ENCODE results near the gene GLUD2.
"Not testable (repeated sequence)": the region's sequence is repeated elsewhere in the genome, so short reads cannot be mapped to it uniquely, and the experiment has no call there.

The GLUD2 gene

DNA sequence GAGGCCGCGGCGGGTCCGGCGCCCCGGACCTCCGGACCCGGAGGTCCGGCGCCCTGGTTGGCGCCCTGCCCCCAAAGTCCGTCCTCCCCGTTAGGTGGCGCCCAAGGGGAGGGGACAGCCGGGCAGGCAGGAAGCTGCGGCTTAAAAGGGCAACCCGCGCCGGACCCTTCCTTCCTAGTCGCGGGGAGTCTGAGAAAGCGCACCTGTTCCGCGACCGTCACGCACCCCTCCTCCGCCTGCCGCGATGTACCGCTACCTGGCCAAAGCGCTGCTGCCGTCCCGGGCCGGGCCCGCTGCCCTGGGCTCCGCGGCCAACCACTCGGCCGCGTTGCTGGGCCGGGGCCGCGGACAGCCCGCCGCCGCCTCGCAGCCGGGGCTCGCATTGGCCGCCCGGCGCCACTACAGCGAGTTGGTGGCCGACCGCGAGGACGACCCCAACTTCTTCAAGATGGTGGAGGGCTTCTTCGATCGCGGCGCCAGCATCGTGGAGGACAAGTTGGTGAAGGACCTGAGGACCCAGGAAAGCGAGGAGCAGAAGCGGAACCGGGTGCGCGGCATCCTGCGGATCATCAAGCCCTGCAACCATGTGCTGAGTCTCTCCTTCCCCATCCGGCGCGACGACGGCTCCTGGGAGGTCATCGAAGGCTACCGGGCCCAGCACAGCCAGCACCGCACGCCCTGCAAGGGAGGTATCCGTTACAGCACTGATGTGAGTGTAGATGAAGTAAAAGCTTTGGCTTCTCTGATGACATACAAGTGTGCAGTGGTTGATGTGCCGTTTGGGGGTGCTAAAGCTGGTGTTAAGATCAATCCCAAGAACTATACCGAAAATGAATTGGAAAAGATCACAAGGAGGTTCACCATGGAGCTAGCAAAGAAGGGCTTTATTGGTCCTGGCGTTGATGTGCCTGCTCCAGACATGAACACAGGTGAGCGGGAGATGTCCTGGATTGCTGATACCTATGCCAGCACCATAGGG lies at the start of gene GLUD2:
Gene GLUD2, plus strand, starts transcription at position 170 of the 979 bp plus-strand sequence. Its CDS starts 75 bp downstream, at position 245.
- not testable (repeated sequence) for DNase-seq (ENCODE audit: low spot score)

DNA sequence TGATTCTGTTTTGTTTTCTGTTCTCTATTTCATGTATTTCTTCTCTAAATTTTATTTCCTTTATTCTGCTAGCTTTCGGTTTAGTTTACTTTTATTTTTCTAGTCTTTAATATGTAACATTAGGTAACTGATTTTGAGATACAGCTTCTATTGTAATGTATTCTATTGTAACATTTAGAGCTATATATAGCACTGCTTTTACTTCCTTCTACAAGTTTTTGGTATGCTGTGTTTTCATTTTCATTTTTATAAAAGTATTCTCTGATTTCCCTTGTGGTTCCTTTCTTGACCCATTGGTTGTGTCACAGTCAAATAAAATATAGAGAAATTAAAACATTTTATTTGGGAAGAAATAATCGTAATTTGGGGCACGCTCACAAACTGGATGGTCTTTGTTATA lies 48.0 kb upstream of the GLUD2 start:
- no peak for DNase-seq (ENCODE audit: low spot score)

DNA sequence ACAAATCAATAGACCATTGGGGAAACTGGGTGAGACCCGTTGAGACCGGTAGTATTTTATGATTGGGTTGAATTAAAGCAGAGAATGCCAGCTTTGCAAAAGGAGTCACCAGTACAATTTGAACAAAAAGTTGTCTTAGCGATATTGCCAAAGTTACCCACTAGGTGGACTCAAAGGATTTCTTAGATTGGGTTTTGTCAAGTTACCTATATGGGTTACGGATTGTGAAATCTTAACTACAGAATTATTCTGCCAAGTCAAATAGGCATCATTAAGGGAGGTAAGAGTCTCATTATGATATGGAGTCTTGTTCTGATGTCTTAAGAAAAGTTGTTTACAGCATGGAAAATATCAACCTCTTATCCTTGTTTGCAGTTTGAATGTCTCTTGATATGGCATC lies 46.8 kb upstream of the GLUD2 start:
- no peak for DNase-seq (ENCODE audit: low spot score)

DNA sequence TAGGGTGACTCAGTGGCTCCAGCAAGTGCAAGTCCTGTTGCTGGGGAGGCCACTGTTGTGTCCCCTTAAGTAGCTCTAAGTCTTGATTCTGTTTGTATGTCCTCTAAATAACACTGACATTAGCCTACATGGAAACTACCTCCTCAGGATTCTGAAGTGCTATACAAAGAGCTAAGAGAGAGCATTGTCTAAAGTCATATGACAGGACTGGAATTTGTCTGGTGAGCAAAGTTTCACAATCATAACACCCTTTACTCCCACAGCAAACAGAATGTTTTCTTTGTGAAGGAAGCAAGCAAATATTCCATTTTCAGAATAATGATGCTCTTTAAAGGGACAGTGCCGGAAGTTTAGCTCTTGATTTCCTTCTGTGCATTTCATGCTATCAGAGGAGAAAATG lies 38.5 kb upstream of the GLUD2 start:
- DNase-seq (ENCODE audit: low spot score): no peak

DNA sequence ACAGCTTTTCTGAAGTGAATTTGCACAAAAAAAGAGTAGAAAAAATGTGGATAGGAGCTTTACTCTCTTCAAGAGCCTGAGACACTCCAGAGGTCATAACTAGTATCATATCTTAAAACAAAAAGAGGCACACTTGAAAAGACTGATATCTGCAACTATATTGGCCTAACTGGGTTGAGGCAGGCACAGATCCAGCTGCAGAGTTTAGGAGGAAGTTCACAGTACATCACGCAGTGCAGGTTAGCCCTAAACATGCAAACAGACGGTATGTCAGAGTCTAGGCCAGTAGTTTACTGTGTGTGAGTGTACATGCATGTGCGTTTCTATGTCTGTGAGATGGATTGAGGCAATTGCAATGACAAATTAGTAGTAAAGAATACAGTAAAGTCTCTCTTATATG lies 37.6 kb upstream of the GLUD2 start:
- DNase-seq (ENCODE audit: low spot score): no peak

DNA sequence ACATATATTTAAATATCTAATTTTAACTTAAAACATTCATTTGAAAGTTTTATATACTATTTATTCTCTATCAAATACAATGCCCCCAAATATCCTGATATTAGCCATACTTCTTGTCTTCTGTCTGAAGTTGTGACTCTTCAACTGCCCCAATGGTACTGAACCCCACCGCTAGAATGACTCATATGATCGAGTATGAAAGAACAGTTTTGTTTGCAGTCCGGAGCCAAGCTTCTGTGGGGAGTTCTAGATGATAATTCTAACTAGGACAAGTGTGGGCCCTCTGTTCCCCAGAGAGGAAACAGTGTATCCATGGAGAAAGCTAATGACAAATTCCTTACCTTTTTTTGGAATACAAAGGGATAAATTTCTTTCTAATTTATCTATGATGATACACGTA lies 37.2 kb upstream of the GLUD2 start:
- no peak for DNase-seq (ENCODE audit: low spot score)

DNA sequence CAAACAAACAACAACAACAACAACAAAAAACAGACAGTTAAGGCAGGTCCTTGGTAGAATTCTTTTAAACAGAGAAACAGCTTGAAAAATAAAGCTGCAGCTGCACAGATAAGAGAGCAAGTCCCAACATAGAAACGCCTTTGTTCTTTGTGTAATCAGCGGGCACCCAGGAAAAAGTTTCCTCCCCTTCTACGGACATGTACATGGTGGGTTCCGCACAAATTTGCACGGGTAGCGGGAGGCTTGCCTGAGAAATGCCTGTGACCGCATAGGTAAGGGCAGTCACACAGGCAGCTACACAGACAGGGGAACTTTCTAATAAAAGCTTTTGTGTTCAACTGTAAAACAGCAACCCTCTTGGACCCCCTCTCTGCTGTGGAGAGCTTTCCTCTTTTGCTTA lies 36.2 kb upstream of the GLUD2 start:
- no peak for DNase-seq (ENCODE audit: low spot score)

DNA sequence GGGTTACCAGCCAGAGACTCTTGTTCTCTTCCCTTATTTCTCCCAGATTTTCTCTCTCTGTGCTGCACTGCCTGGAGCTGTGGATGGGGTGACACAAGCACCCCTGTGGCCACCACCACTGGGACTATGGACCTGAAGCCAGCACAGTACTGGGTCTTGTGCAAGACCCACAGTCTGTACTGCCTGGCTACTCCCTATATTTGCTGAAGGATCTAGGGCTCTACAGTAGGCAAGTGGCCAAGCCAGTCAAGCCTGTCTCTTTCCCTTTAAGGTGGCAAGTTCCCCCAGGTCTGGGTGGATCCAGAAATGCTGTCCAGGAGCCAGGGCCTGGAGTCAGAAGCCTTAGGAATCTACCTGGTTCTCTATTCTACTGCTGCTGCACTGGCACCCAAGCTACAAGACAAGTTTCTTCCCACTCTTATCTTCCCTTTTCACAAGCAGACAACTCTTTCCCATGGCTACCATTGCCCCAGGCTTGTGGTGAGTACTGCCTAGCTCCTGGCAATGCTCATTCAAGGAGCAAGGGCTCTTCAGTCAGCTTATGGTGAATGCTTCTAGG lies 33.4 kb upstream of the GLUD2 start:
- DNase-seq (ENCODE audit: low spot score): no peak

DNA sequence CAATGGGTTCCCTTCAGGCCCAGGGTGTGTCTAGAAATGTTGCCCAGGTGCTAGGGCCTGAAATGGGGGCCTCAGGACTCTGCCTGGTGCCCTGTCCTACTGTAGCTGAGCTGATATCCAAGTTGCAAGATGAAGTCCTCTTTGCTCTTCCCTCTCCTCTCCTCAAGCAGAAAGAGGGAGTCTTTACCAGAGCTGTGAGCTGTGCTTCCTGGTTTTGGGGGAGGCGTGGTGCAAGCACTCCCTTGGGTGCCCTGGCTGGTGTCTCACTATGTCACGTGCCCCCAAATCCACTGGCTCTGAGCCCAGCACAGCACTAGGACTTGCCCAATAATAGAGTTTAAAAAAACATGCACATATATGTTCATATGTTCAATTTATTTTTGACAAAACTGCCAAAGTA lies 32.6 kb upstream of the GLUD2 start:
- DNase-seq (ENCODE audit: low spot score): no peak

DNA sequence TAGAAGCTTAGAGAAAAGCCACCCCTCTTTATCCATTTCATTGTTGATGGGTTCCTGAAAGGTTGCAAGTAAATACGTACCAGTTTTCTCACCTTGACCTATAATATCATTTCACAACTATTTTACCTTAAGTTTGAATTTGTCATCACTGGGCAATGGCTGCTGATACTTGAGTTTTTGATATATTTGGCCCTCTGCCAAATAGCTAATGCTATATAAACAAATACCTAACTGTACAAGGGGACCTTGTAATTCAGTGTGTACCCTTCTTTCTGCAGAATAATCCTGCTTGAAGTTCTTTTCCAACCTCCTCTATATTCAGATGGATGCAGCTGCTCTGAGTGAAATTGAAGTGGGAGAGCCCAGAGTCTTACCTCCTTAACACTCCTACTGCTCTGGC lies 19.0 kb upstream of the GLUD2 start:
- DNase-seq (ENCODE audit: low spot score): no peak

DNA sequence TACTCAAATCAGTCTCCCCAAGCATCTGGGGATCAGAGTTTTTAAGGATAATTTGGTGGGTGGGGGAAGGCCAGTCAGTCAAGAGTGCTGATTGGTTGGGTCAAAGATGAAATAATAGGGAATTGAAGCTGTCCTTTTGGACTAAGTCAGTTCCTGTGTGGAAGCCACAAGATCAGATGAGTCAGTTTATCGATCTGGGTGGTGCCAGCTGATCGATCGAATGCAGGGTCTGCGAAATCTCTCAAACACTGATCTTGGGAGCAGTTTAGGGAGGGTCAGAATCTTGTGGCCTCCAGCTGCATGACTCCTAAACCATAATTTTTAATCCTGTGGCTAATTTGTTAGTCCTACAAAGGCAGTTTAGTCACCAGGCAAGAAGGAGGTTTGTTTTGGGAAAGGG lies 17.3 kb upstream of the GLUD2 start:
- DNase-seq (ENCODE audit: low spot score): no peak

DNA sequence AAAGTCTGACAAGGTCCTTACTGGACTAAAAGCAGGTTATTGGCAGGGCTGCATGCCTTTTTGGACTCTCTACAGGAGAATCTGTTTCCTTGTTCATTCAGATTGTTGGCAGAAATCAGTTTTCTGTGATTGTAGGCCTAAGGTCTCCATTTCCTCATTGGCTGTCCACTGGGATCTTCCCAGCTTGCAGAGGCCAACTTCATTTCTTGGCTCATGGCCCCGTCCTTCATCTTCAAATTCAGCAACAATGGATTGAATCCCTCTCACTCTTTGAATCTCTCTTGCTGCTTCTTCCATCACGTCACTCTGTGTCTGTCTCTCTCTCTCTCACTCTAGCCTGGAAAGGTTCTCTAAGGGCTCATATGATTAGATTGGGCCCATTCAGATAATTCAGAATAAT lies 14.9 kb upstream of the GLUD2 start:
- DNase-seq (ENCODE audit: low spot score): no peak

DNA sequence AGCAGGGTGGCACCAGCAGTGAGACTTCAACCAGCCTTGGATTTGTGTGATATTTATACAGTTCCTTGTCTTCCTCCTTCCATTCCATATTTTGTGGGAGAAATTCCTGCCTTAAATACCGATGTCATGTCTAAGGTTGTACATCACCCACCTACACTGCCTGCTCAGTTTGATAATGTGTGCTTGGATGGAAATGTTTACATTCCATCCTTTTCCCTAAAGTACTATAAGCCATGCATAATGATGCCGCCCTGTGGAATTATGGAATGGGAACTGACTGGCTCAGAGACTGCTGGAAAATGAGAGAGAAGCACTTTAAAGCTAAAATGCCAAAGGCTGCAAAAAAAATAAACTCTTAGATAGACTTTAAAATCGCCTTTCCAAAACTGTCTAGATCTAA lies 11.3 kb upstream of the GLUD2 start:
- DNase-seq (ENCODE audit: low spot score): no peak

DNA sequence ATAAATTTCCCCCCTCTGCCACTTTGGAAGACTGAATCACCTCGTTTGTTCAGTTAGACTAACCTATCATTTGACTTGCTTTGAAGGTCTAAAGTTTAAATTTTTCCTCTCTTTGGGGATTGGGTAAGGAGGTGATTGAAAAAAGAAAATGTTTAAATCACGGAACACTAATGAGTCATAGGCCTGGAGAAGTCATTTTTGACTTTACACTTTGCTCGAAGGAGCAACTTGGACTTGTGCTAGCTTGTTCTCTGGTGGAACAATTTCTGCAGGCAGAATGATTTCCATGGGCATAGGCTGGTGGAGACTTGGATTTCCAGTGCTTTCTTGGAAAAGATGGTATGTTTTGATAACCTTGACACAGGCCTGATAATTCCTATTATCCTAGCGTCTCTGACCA lies 10.5 kb upstream of the GLUD2 start:
- DNase-seq (ENCODE audit: low spot score): no peak

DNA sequence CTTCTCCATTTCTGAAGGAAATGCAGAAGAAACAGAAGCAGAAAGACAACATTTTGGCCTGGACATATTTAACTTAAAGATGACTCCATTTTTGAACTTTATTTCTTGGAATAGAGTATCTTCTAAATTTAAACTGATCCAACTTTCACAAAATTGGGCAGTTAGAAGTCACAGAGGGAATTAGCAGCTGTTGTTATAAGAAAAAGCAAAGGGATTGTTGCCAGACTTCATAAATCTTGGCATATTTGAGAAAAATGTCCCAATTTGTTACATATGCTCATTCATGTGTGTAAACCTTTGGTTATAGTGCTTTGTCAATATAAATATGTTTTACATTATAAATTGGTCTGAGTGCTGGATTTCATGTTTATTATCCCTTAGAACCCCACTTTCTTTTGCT lies 3.4 kb downstream of the GLUD2 start:
- no peak for DNase-seq (ENCODE audit: low spot score)

DNA sequence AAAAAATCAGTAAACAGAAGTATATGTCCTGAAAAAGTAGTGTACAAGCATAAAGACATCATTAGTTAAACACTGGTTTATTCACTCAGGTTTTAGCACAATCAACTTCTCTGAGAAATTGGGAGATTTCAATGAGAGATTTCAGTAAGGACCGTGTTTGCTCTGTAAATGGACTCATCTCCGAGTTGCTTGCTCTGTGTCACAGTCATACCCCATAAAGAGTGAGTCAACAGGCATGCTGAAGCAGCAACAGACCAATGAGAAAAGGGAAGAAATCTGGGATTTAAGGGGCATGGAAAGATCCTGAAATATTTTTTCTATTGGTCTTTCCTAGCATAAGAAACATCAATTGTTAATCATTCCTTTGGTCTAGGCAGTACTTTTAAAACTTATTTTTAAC lies 4.7 kb downstream of the GLUD2 start:
- no peak for DNase-seq (ENCODE audit: low spot score)

DNA sequence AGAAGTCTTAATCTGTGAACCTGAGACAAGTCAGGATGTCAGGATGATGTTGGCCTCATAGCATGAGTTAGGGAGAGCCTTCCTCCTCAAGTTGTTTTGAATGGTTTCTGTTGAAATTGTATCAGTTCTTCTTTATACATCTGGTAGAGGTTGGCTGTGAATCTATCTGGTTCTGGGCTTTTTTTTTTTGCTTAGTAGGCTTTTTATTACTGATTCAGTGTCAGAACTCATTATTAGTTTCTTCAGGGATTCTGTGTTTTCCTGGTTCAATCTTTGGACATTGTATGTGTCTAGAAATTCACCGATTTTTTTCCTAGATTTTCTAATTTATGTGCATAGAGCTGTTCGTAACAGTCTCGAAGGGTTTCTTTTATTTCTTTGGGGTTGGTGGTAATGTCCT lies 14.9 kb downstream of the GLUD2 start:
- no peak for DNase-seq (ENCODE audit: low spot score)

DNA sequence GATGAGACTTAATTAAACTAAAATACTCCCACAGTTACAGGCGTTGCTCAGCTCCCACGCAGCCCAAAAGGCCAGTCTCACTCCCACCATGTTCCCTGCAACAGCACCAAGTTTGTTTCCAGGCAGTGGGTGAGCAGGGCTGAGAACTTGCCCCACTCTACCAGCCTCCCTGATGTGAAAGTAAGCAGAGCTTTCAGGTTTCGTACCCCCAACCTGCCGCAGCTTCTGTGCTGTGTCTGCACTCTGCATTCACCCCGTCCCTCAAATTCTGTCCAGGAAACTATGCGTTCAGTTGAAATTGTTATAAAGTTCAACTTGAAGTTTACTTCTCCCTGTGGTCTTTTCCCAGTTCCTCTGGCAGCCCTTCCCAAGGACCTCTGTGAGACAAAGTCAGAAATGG lies 17.2 kb downstream of the GLUD2 start:
- no peak for DNase-seq (ENCODE audit: low spot score)

DNA sequence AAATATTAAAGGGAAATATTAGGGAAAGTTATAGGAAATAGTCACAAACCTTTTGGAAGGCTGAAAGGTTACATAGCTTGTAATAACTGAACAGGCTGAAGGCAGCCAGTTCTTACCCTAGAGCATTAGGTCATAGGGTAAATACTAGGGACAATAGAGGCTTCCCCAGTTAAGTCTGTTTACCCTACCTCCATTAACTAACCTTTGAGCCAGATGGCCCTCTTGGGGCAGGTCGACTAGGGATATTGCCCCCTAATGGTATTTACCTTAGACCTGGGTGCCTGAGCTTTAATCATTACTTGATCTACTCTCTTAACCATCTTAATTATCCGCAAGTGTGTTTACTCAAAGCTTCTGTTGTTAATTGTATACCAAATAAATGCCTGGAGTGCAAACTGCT lies 36.8 kb downstream of the GLUD2 start:
- DNase-seq (ENCODE audit: low spot score): not testable (repeated sequence)

DNA sequence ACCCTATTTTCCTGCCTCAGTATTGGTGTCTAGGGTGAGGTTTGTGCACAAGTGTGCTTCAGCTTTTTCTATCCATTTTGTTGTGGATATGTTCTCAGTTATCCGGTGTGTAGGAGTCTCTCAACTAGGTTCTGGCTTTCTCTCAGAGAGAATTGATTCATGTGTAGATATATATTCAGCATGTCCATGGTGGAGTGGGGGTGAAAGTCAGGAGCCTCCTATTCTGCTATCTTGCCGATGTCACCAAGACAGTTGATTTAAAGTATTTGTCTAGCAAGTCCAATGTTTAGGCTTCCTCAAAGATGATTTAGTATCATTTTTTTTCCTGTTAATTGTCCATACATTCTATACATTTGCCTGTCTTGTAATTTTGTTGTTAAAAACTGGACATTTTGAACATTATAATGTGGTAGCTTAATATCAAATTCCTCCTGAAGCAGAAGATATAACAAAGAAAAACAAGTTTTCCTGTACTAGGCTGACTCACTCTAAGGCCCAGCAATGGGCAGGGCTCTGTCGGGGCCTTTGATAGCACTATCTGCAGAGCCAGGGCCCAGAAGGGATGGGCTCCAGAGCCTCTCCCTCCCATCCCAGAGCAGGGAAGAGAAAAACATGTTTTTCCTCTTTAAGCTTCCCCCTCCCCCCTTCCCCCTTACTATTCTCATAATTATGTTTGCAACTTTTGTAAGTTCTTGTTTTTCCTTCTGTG lies 37.6 kb downstream of the GLUD2 start:
- DNase-seq (ENCODE audit: low spot score): no peak

DNA sequence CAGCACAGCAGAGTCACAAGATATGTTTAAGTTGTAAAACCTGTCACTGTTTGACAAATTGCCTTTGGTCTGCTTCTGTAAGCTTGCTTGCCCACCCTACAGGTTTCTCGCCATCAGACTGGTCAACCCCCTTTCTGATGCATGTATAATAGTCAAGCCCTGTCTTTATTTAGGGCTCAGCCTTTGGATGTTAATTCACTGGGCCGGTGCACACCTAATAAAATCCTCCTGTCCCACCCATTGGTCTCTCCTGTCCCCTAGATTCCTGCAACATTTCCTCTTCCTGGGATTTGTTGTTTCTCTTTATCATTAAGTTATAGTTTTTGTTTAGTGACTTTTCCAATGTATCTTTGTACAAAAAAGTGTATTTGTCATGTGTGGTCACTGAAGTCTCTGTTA lies 38.2 kb downstream of the GLUD2 start:
- no peak for DNase-seq (ENCODE audit: low spot score)

DNA sequence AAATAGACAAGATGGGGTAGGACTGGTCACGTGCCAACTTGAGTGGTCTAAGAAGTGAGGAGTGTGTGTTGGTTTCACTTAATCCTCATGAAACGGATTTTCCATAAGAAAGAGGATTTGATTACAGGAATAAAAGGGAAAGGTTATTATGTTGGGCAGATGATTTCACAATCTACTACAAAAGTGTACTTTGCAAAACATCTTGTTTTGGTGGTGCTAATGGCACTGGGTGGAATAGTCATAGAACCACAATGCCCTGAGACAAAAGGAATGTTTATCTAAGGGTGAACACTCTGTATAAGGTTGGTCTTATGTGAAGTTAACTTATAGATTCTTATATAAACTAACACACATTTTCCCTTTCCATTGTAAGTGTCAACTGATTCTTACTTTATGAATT lies 45.6 kb downstream of the GLUD2 start:
- DNase-seq (ENCODE audit: low spot score): no peak

All from left forelimb (tissue), 1 donor.